Astrocyte of the spinal cord (primary cell): ENCODE data around the gene CYTH4.

Experiments
- DNase-seq: peaks from one replicate; pipeline ENCODE4 v3.0.0; 2011; ENCODE audit warnings: low read depth, low spot score
- H3K4me3 ChIP-seq: 2 replicates; pipeline ENCODE4 v1.5.1; 2011; ENCODE audit warnings: low read depth, mild to moderate bottlenecking, low read length, moderate library complexity
- in situ Hi-C: cut with HindIII; loops from 2 replicates; pipeline ENCODE4 v1.10.0; 2017; ENCODE audit warnings: low sequenced_read_pairs
- TF ChIP-seq, protein P1 (sequence below): IDR thresholded peaks from 2 replicates; pipeline ENCODE4 v1.5.1; 2012; ENCODE audit warnings: low read depth, mild to moderate bottlenecking, low read length, inconsistent platforms

CYTH4 gene

DNA sequence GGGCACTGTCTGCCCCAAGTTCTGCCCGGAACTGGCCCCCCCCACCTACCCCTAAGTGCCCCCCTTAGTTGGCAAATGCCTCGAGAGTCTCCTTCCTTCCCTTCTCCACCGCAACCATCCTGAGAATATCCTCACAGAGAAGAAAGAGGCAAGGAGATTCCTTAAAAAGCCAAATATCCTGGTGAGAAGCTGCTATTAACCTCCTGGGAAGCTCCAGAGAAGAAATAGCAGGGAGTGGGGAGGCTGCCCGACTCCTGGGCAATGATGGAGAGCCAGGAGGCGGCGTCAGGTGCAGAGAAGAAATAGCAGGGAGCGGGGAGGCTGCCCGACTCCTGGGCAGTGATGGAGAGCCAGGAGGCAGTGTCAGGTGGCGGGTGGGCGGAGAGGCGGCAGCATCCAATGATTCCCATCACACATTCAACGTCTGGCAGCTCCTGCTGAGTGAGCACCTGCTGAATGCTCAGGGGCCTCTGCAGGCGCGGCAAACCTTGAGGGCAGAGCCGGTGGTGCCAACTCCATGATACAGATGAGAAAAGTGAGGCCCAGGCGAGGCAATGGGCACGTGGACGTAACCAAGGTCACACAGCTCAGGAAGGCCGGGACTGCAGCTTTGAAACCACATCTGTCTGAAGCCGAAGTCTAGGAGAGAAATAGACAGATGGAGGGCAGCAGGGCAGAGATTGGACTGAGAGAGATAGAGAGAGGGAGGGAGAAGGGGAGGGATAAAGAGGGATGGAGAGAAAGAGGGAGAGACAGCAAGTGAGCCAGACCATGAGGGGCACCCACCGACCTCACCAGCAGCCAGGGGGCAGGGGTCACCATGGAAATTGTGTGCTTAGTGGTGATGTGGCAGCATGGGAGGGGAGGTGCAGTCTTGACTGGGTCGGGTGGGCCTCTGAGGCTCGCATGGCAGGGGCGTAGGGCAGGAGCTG, 58.3 kb downstream of the CYTH4 start:
- TF ChIP-seq, protein P1, sequence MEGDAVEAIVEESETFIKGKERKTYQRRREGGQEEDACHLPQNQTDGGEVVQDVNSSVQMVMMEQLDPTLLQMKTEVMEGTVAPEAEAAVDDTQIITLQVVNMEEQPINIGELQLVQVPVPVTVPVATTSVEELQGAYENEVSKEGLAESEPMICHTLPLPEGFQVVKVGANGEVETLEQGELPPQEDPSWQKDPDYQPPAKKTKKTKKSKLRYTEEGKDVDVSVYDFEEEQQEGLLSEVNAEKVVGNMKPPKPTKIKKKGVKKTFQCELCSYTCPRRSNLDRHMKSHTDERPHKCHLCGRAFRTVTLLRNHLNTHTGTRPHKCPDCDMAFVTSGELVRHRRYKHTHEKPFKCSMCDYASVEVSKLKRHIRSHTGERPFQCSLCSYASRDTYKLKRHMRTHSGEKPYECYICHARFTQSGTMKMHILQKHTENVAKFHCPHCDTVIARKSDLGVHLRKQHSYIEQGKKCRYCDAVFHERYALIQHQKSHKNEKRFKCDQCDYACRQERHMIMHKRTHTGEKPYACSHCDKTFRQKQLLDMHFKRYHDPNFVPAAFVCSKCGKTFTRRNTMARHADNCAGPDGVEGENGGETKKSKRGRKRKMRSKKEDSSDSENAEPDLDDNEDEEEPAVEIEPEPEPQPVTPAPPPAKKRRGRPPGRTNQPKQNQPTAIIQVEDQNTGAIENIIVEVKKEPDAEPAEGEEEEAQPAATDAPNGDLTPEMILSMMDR: no peak
- no peak for DNase-seq
- in situ Hi-C loops: no loop called here
- H3K4me3 ChIP-seq: no peak overlapping the region

DNA sequence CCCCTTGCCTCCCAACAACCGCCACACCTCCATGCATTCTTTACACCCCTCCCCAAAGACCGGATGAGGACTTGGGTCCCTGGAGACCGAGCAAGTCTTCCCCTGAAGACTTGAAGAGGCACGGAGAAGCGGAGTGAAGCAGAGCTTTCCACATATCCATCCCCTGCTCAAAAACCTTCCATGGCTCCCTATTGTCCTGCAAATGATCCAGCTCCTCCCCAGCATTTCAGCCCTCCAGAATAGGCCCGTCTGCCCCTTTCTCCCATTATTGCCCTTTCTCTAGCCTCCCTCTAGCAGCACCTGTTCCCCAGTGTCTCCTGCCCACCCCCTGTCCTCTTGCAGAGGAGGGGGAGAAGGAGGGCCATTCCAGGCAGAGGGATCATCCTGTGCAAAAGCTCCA, 59.8 kb downstream of the CYTH4 start:
- TF ChIP-seq, protein P1: no peak
- no peak overlapping the region for H3K4me3 ChIP-seq
- in situ Hi-C loops: no loop called here
- no peak for DNase-seq

GRCh38 chr22:37343348-37343747, 61.0 kb downstream of the CYTH4 start:
- H3K4me3 ChIP-seq: no peak overlapping the region
- in situ Hi-C loops: no loop called here
- no peak for DNase-seq
- TF ChIP-seq, protein P1: no peak

- TF ChIP-seq, protein P1: no peak
- no peak overlapping the region for H3K4me3 ChIP-seq
- DNase-seq: no peak
- in situ Hi-C loops: no loop called here
These were observed 61.8 kb downstream of the CYTH4 start for GRCh38 chr22:37343863-37344734.

- H3K4me3 ChIP-seq: no peak overlapping the region
- no peak for DNase-seq
- TF ChIP-seq, protein P1: no peak
- in situ Hi-C loops: no loop called here
These were observed 62.6 kb downstream of the CYTH4 start for GRCh38 chr22:37344735-37345449.
